Fibroblast of lung (primary cell): ENCODE results near the gene DENND11. TPM values are rescaled to one million over a fixed set of nuclear protein-coding genes. Genes with fewer than 3 reads are reported as not detected.
A peak's percentile ranks its signal among the peaks of the same experiment; 100 is the strongest.

Source experiments
- DNase-seq, 2 donors: peaks; one replicate each; pipeline versions ENCODE4 v3.0.0 to v3.0.0-alpha.2; 2010; ENCODE audit warnings: low read depth in 2 of 2
- H2AFZ ChIP-seq: 2 replicates; pipeline ENCODE4 v1.5.1; 2012; ENCODE audit warnings: low read length, control low read depth, inconsistent platforms
- H3K27ac ChIP-seq: 2 replicates; pipeline ENCODE4 v1.5.1; 2011; ENCODE audit warnings: low read length, control low read depth; ENCODE audit not compliant: insufficient read depth
- H3K27me3 ChIP-seq: 2 replicates; pipeline ENCODE4 v1.5.1; 2011; ENCODE audit warnings: mild to moderate bottlenecking, low read length; ENCODE audit not compliant: control insufficient read depth, insufficient read depth
- H3K36me3 ChIP-seq: 2 replicates; pipeline ENCODE4 v1.5.1; 2011; ENCODE audit warnings: low read length; ENCODE audit not compliant: control insufficient read depth, insufficient read depth
- H3K4me1 ChIP-seq: 2 replicates; pipeline ENCODE4 v1.5.1; 2011; ENCODE audit warnings: low read length; ENCODE audit not compliant: control insufficient read depth, insufficient read depth; ENCODE audit errors: extremely low read depth
- H3K4me2 ChIP-seq: 2 replicates; pipeline ENCODE4 v1.5.1; 2011; ENCODE audit warnings: low read length, control low read depth; ENCODE audit not compliant: insufficient read depth; ENCODE audit errors: extremely low read depth
- H3K4me3 ChIP-seq, 4 experiments: fragments of 200-600 bp in 1 of 4; sonication (generic) in 1 of 4; replicated peaks in 1 of 4; 2 replicates each; pipeline ENCODE4 v1.5.1; 2011 to 2016; ENCODE audit warnings: low read length in 4 of 4, low read depth in 3 of 4, mild to moderate bottlenecking in 3 of 4, control low read depth in 2 of 4, inconsistent platforms in 1 of 4, mixed read lengths in 1 of 4; ENCODE audit not compliant: insufficient read depth in 1 of 4; ENCODE audit errors: control extremely low read depth in 1 of 4
- H3K79me2 ChIP-seq: 2 replicates; pipeline ENCODE4 v1.5.1; 2012; ENCODE audit warnings: mild to moderate bottlenecking, low read length, inconsistent platforms; ENCODE audit not compliant: control insufficient read depth, insufficient read depth
- H3K9ac ChIP-seq: 2 replicates; pipeline ENCODE4 v1.5.1; 2011; ENCODE audit warnings: mild to moderate bottlenecking, low read length, control low read depth; ENCODE audit not compliant: insufficient read depth
- H3K9me3 ChIP-seq: 2 replicates; pipeline ENCODE4 v1.5.1; 2012; ENCODE audit warnings: low read depth, low read length; ENCODE audit not compliant: control insufficient read depth, insufficient read depth
- H4K20me1 ChIP-seq: 2 replicates; pipeline ENCODE4 v1.5.1; 2011; ENCODE audit warnings: low read length; ENCODE audit not compliant: control insufficient read depth, insufficient read depth; ENCODE audit errors: extremely low read depth
- EZH2 ChIP-seq: IDR thresholded peaks from 2 replicates; pipeline ENCODE4 v1.5.1; 2012; ENCODE audit warnings: low read length, control low read depth, mild to moderate bottlenecking; ENCODE audit errors: missing control alignments
- polyA plus RNA-seq, 2 donors: library from polyadenylated mRNA; depleted of rRNA in 1 of 2; stranded (reverse) in 1 of 2; unstranded in 1 of 2; fragments of >200 nt; gene quantifications; 2 replicates each; pipeline ENCODE4 v1.2.1, GENCODE V29; 2011 to 2012; ENCODE audit warnings: missing spikeins in 1 of 2
- total RNA-seq: library from RNA; depleted of rRNA; stranded (reverse); fragments of >200 nt; gene quantifications from 2 replicates; pipeline ENCODE4 v1.2.1, GENCODE V29; 2014
- TF ChIP-seq, protein P1 (sequence below), 2 donors: IDR thresholded peaks in 1 of 2; conservative IDR thresholded peaks in 1 of 2; 1 replicate in 1 of 2; 2 replicates in 1 of 2; pipeline ENCODE4 v1.5.1; 2011 to 2012; ENCODE audit warnings: low read length in 2 of 2, control low read depth in 1 of 2, inconsistent platforms in 1 of 2, low read depth in 1 of 2, mild to moderate bottlenecking in 1 of 2

The DENND11 gene
- total and polyA plus RNA-seq, 2 donors (not counting 1 experiment from before 2014, with no cell fraction given): 2.7 to 6.1 TPM

DNA sequence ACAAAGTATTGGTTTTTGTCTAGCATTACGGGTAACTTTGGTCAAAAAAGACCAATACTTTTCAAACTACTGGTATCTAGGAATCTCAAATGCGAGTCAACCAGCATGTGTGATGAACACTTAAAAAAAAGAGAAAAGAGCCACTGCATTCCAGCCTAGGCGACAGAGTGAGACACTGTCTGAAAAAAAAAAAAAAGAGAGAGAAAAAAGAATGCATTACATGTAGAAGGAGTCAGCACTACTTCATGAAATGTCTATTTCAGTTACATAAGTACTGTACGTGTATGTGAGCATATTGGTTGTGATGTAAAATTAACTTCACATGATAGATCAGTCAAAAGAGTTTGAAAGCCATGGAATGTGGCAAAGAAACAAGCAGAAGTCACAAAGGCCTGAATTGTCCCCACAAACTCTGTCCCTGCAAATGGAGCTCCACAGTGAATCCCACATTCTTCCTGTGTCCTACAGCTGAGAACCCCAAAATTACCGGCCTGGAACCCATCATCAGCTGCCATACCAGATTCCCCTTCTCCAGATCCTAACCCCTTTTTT lies 1.6 kb downstream of the DENND11 start:
- Histone ChIP-seq H3K4me3 (peak overlapping the region in 2 of 4 experiments; percentile 54 to 71), H3K27ac (no peak overlapping the region), H3K9ac (no peak overlapping the region), H3K4me2 (peak overlapping the region; percentile 73), H4K20me1 (no peaks in the 10 kb centered on the region), H3K27me3 (no peaks in the 10 kb centered on the region), H3K4me1 (no peaks in the 10 kb centered on the region), H3K9me3 (no peaks in the 10 kb centered on the region), H2AFZ (no peak overlapping the region), H3K36me3 (no peaks in the 10 kb centered on the region), H3K79me2 (no peaks in the 10 kb centered on the region)
- no peak for DNase-seq
- TF ChIP-seq, protein P1, sequence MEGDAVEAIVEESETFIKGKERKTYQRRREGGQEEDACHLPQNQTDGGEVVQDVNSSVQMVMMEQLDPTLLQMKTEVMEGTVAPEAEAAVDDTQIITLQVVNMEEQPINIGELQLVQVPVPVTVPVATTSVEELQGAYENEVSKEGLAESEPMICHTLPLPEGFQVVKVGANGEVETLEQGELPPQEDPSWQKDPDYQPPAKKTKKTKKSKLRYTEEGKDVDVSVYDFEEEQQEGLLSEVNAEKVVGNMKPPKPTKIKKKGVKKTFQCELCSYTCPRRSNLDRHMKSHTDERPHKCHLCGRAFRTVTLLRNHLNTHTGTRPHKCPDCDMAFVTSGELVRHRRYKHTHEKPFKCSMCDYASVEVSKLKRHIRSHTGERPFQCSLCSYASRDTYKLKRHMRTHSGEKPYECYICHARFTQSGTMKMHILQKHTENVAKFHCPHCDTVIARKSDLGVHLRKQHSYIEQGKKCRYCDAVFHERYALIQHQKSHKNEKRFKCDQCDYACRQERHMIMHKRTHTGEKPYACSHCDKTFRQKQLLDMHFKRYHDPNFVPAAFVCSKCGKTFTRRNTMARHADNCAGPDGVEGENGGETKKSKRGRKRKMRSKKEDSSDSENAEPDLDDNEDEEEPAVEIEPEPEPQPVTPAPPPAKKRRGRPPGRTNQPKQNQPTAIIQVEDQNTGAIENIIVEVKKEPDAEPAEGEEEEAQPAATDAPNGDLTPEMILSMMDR (conservative IDR thresholded peaks at IDR 0.05 in 1 of 2, IDR thresholded peaks at IDR 0.05 in 1 of 2; ENCODE audit: low read depth in 1 of 2, low read length in 2 of 2): no peak
- TF ChIP-seq EZH2: no peak

DNA sequence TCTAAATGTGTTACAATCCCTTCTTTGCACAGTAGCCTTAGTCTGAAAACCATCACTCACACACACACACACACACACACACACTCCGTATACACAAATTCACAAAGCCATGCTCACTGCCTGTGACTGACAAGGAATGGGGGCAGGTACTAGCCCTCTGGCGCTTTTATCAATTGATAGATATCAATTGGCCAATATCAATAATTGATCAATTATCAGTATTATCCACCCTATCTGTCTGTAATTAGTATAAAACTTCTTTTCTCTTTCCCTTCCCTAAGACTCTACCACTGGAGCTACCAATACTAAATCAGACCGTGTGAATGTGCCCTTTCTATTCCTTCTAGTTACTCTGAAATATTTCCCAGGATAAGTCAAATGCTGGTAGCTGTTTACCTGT lies 2.1 kb downstream of the DENND11 start:
- H3K27me3 ChIP-seq: no peaks in the 10 kb centered on the region
- no peak overlapping the region for H3K4me3 ChIP-seq
- no peak overlapping the region for H2AFZ ChIP-seq
- no peaks in the 10 kb centered on the region for H3K79me2 ChIP-seq
- TF ChIP-seq EZH2: no peak
- TF ChIP-seq, protein P1 (conservative IDR thresholded peaks at IDR 0.05 in 1 of 2, IDR thresholded peaks at IDR 0.05 in 1 of 2; ENCODE audit: low read depth in 1 of 2, low read length in 2 of 2): no peak
- no peak for DNase-seq
- no peak overlapping the region for H3K4me2 ChIP-seq
- no peaks in the 10 kb centered on the region for H3K36me3 ChIP-seq
- H3K4me1 ChIP-seq: no peaks in the 10 kb centered on the region
- H3K27ac ChIP-seq: no peak overlapping the region
- H3K9ac ChIP-seq: no peak overlapping the region
- H4K20me1 ChIP-seq: no peaks in the 10 kb centered on the region
- no peaks in the 10 kb centered on the region for H3K9me3 ChIP-seq

DNA sequence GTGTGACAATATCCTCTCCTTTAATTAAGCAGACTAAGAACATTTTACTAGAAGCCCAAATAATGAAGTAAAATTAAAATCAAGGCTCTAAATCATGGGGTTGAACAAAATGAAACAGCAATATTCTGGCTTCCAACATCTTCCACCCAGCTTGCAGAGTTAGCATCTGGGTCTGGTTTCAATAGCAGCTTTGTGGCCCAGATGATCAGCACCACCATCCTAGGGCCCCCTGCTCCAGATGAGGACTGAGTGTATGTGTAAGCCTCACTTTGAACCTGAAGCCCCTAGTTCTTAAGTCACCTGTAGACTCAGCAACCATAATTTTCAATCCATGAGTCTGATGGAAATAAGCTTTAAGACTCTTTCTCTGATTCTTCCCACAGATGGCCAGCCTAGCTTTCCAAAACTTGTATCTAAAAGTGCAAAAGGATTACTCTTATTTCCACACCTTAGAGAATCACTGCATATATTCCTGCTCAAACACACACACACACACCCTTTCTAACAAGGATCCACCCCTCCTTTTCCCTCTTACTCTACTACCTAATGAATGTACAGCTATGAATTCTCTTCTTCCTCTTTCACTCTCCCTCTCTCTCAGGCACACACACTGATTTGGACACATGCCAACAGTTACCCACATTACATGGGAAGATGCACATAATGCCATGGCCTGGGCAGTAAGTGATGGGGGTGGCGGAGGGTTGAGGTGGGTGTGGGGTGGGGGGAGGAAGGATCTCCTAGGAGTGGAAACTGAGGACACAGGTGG lies 3.5 kb downstream of the DENND11 start:
- H3K27me3 ChIP-seq: no peaks in the 10 kb centered on the region
- H4K20me1 ChIP-seq: no peaks in the 10 kb centered on the region
- no peak overlapping the region for H2AFZ ChIP-seq
- DNase-seq: no peak
- no peak overlapping the region for H3K4me3 ChIP-seq
- no peaks in the 10 kb centered on the region for H3K79me2 ChIP-seq
- H3K36me3 ChIP-seq: no peaks in the 10 kb centered on the region
- H3K27ac ChIP-seq: no peak overlapping the region
- no peaks in the 10 kb centered on the region for H3K4me1 ChIP-seq
- no peaks in the 10 kb centered on the region for H3K9me3 ChIP-seq
- TF ChIP-seq EZH2: no peak
- TF ChIP-seq, protein P1 (conservative IDR thresholded peaks at IDR 0.05 in 1 of 2, IDR thresholded peaks at IDR 0.05 in 1 of 2; ENCODE audit: low read depth in 1 of 2, low read length in 2 of 2): no peak
- H3K9ac ChIP-seq: no peak overlapping the region
- H3K4me2 ChIP-seq: no peak overlapping the region
